Vagina (tissue), 2 donors: Measurements from ENCODE around the gene BASP1. TPM values are rescaled to one million over a fixed set of nuclear protein-coding genes. Genes with fewer than 3 reads are reported as not detected.

Source experiments
- DNase-seq, 2 donors: peaks; one replicate each; pipeline ENCODE4 v3.0.0-alpha.2; 2017; ENCODE audit errors: extremely low spot score in 2 of 2
- H3K27ac ChIP-seq: fragments of 200-600 bp; sonication (generic); one replicate; pipeline ENCODE4 v1.5.1; 2019
- H3K27me3 ChIP-seq: fragments of 200-600 bp; sonication (generic); one replicate; pipeline ENCODE4 v1.5.1; 2019
- H3K36me3 ChIP-seq, 2 donors: fragments of 200-600 bp; sonication (generic); one replicate each; pipeline ENCODE4 v1.5.1; 2017 to 2019
- H3K4me1 ChIP-seq: fragments of 200-600 bp; sonication (generic); one replicate; pipeline ENCODE4 v1.5.1; 2019
- H3K4me3 ChIP-seq, 2 donors: fragments of 200-600 bp; sonication (generic); 1 replicate in 1 of 2; 2 replicates in 1 of 2; pipeline ENCODE4 v1.5.1; 2016 to 2019
- H3K9me3 ChIP-seq: fragments of 200-600 bp; sonication (generic); one replicate; pipeline ENCODE4 v1.5.1; 2019
- CTCF ChIP-seq, 3 experiments: fragments of 450-650 bp in 2 of 3; fragments of 200-600 bp in 1 of 3; sonication (generic) in 1 of 3; IDR thresholded peaks; one replicate each; pipeline ENCODE4 v1.5.1; 2017 to 2019; ENCODE audit warnings: antibody characterized with exemption in 3 of 3, mild to moderate bottlenecking in 2 of 3, moderate library complexity in 2 of 3
- POLR2A ChIP-seq, 2 donors: fragments of 450-650 bp; IDR thresholded peaks; one replicate each; pipeline ENCODE4 v1.6.1; 2017; ENCODE audit warnings: antibody characterized with exemption in 2 of 2, mild to moderate bottlenecking in 2 of 2, moderate library complexity in 2 of 2
- POLR2AphosphoS5 ChIP-seq, 2 donors: sonication (generic); formaldehyde crosslinking; IDR thresholded peaks; one replicate each; pipeline ENCODE4 v1.9.0; 2017; ENCODE audit warnings: antibody characterized with exemption in 2 of 2, mild to moderate bottlenecking in 2 of 2, low read depth in 1 of 2; ENCODE audit not compliant: insufficient read depth in 1 of 2
- intact Hi-C: fragments of 100-400 bp; cut with DNase I; formaldehyde crosslinking; loops from one replicate; pipeline ENCODE4 v1.15.1; 2023
- total RNA-seq: library from RNA; depleted of rRNA; stranded (reverse); fragments of >200 nt; gene quantifications from one replicate; pipeline ENCODE4 v1.2.3, GENCODE V29; 2016

The BASP1 gene
- total RNA-seq, 1 donor from 2014 or later = 46.4 TPM

- Histone ChIP-seq H3K4me3 (no peak overlapping the region), H3K4me1 (peaks cover 20% of the 10 kb centered on the region), H3K36me3 (no peaks in the 10 kb centered on the region), H3K27me3 (no peaks in the 10 kb centered on the region), H3K9me3 (no peaks in the 10 kb centered on the region), H3K27ac (no peak overlapping the region)
- intact Hi-C loops = no loop called here
- no peak for TF ChIP-seq POLR2AphosphoS5 (IDR thresholded peaks at IDR 0.05; ENCODE audit: insufficient read depth in 1 of 2, low read depth in 1 of 2)
- TF ChIP-seq POLR2A (IDR thresholded peaks at IDR 0.05) = no peak
- no peak for TF ChIP-seq CTCF (IDR thresholded peaks at IDR 0.05)
- DNase-seq = no peak
Observed at GRCh38 chr5:17221843-17222636, 4.6 kb downstream of the BASP1 start.

GRCh38 chr5:17222664-17223063, 5.2 kb downstream of the BASP1 start:
- peaks cover 20% of the 10 kb centered on the region for H3K4me1 ChIP-seq
- intact Hi-C loops = no loop called here
- H3K27ac ChIP-seq = no peak overlapping the region
- DNase-seq = no peak
- no peaks in the 10 kb centered on the region for H3K36me3 ChIP-seq
- no peaks in the 10 kb centered on the region for H3K27me3 ChIP-seq
- no peak overlapping the region for H3K4me3 ChIP-seq
- no peaks in the 10 kb centered on the region for H3K9me3 ChIP-seq
- no peak for TF ChIP-seq POLR2AphosphoS5 (IDR thresholded peaks at IDR 0.05; ENCODE audit: insufficient read depth in 1 of 2, low read depth in 1 of 2)
- TF ChIP-seq CTCF (IDR thresholded peaks at IDR 0.05) = no peak
- no peak for TF ChIP-seq POLR2A (IDR thresholded peaks at IDR 0.05)

- intact Hi-C loops = no loop called here
- DNase-seq = no peak
- H3K36me3 ChIP-seq = no peaks in the 10 kb centered on the region
- H3K27ac ChIP-seq = no peak overlapping the region
- H3K9me3 ChIP-seq = no peaks in the 10 kb centered on the region
- no peak overlapping the region for H3K4me3 ChIP-seq
- H3K27me3 ChIP-seq = no peaks in the 10 kb centered on the region
- TF ChIP-seq POLR2A (IDR thresholded peaks at IDR 0.05) = no peak
- no peak for TF ChIP-seq POLR2AphosphoS5 (IDR thresholded peaks at IDR 0.05; ENCODE audit: insufficient read depth in 1 of 2, low read depth in 1 of 2)
- no peak for TF ChIP-seq CTCF (IDR thresholded peaks at IDR 0.05)
- peaks cover 27% of the 10 kb centered on the region for H3K4me1 ChIP-seq
Observed at GRCh38 chr5:17223367-17224185, 6.1 kb downstream of the BASP1 start.

GRCh38 chr5:17224858-17225511, 7.6 kb downstream of the BASP1 start:
- DNase-seq = no peak
- H3K4me3 ChIP-seq = no peak overlapping the region
- H3K27ac ChIP-seq = no peak overlapping the region
- intact Hi-C loops = no loop called here
- peaks cover 31% of the 10 kb centered on the region for H3K4me1 ChIP-seq
- H3K36me3 ChIP-seq = no peaks in the 10 kb centered on the region
- TF ChIP-seq POLR2AphosphoS5 (IDR thresholded peaks at IDR 0.05; ENCODE audit: insufficient read depth in 1 of 2, low read depth in 1 of 2) (no peak), POLR2A (IDR thresholded peaks at IDR 0.05) (no peak), CTCF (IDR thresholded peaks at IDR 0.05) (no peak)
- no peaks in the 10 kb centered on the region for H3K27me3 ChIP-seq
- no peaks in the 10 kb centered on the region for H3K9me3 ChIP-seq
